Lower leg skin (tissue), 4 donors: ENCODE data around the gene MYH9. TPM values are rescaled to one million over a fixed set of nuclear protein-coding genes. Genes with fewer than 3 reads are reported as not detected.
"Not testable (repeated sequence)": the region's sequence is repeated elsewhere in the genome, so short reads cannot be mapped to it uniquely, and the experiment has no call there.

Source experiments
- DNase-seq, 2 donors: peaks; one replicate each; pipeline ENCODE4 v3.0.0-alpha.2; 2019; ENCODE audit warnings: low spot score in 2 of 2
- H3K4me3 ChIP-seq: fragments of 200-600 bp; sonication (generic); 2 replicates; pipeline ENCODE4 v1.5.1; 2017; ENCODE audit warnings: mild to moderate bottlenecking, low read depth; ENCODE audit not compliant: poor library complexity, severe bottlenecking
- POLR2A ChIP-seq, 2 donors: fragments of 450-650 bp; IDR thresholded peaks; one replicate each; pipeline ENCODE4 v1.6.1; 2016 to 2017; ENCODE audit warnings: antibody characterized with exemption in 2 of 2, mild to moderate bottlenecking in 1 of 2, moderate library complexity in 1 of 2
- WGBS, 2 donors: methylation state at CpG; one replicate each; pipeline ENCODE4 v1.1.5; 2018; 5-methylcytosine and 5-hydroxymethylcytosine counted together
- intact Hi-C: fragments of 100-400 bp; cut with DNase I; formaldehyde crosslinking; loops from one replicate; pipeline ENCODE4 v1.15.0; 2023; ENCODE audit warnings: low total_unique reads
- total RNA-seq, 4 donors: library from RNA; depleted of rRNA; stranded (reverse); fragments of >200 nt; gene quantifications; one replicate each; pipeline ENCODE4 v1.1.0, GENCODE V29; 2016
- TF ChIP-seq, protein P1 (sequence below), 3 donors: fragments of 450-650 bp; IDR thresholded peaks; one replicate each; pipeline ENCODE4 v1.5.1; 2016; ENCODE audit warnings: antibody characterized with exemption in 3 of 3, mild to moderate bottlenecking in 3 of 3, moderate library complexity in 2 of 3

MYH9 gene
- total RNA-seq, 4 donors from 2014 or later, result 258 to 335 (median 307) TPM

DNA sequence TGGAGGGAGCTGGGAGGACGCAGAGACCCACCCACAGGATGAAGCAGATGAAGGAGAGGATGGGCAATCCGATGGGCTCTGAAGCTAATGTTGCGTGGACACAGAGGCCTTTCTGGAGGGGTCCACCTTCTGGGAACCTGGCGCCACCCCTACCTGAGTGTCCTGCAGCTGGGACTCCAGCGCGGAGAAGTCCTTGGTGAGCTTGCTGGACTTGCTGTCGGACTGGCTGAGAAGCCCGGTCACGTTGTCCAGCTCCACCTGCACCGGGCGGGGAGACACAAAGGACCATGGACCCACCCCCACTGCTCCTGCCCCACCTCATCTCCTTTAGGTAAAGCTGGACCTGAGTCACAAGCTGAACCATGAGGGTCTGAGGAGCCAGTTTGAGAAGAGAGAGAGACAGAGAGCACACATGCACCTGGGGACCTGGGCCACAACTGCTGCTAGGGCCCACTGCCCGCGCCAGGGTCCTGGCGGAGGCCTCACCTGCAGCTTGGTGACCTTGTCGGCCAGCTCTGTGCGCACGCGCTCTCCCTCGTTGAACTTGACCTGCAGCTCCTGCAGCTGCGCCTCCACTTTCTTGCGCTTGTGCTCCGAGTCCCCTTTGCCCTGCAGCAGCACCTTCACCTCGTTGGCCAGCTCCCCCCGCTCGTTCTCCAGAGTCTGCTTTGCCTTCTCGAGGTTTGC is 94.0 kb downstream of the MYH9 start:
- intact Hi-C loops, result no loop called here
- no peak for DNase-seq
- 91% methylated on average over 26 of the region's 26 CpGs for WGBS, 2 donors
- TF ChIP-seq POLR2A (IDR thresholded peaks at IDR 0.05), result no peak
- TF ChIP-seq, protein P1, sequence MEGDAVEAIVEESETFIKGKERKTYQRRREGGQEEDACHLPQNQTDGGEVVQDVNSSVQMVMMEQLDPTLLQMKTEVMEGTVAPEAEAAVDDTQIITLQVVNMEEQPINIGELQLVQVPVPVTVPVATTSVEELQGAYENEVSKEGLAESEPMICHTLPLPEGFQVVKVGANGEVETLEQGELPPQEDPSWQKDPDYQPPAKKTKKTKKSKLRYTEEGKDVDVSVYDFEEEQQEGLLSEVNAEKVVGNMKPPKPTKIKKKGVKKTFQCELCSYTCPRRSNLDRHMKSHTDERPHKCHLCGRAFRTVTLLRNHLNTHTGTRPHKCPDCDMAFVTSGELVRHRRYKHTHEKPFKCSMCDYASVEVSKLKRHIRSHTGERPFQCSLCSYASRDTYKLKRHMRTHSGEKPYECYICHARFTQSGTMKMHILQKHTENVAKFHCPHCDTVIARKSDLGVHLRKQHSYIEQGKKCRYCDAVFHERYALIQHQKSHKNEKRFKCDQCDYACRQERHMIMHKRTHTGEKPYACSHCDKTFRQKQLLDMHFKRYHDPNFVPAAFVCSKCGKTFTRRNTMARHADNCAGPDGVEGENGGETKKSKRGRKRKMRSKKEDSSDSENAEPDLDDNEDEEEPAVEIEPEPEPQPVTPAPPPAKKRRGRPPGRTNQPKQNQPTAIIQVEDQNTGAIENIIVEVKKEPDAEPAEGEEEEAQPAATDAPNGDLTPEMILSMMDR (IDR thresholded peaks at IDR 0.05), result no peak
- H3K4me3 ChIP-seq, result no peak overlapping the region

DNA sequence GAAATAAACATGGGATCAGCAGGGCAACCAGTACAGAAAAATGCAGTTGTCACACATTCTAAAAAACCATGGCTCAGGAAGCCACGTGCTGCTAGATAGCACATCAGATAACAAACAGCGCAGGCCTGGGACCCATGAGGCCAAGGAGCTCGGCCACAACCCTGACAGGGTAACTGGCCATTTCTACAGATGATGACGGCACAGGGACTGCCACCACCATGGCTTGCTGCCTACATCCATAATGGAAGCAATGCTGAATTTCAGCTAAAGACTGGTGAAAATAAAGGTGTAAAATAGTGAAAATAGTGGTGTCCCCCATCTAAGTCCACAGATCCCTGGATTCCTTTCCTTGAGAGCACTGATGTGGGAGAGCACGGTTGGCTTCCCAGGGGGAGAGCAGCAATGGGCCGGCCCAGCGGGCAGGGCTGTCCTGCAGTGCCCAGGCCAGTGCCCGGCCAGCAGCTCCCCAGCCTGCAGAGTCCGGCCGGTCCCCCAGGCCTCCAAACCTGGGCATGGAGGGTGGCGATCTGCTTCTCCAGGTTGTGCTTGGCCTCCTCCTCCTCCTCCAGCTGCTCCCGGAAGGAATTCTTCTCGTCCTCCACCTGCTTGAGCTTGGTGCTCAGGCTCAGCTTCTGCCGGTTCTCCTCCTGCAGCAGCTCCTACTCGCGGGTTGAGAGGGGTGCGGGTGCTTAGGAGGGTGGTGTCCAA is 94.8 kb downstream of the MYH9 start:
- intact Hi-C loops, result no loop called here
- TF ChIP-seq, protein P1 (IDR thresholded peaks at IDR 0.05), result no peak
- no peak for TF ChIP-seq POLR2A (IDR thresholded peaks at IDR 0.05)
- DNase-seq, result no peak
- H3K4me3 ChIP-seq, result no peak overlapping the region
- WGBS, 2 donors, result 91 to 95% methylated on average over 17 of the region's 17 CpGs

DNA sequence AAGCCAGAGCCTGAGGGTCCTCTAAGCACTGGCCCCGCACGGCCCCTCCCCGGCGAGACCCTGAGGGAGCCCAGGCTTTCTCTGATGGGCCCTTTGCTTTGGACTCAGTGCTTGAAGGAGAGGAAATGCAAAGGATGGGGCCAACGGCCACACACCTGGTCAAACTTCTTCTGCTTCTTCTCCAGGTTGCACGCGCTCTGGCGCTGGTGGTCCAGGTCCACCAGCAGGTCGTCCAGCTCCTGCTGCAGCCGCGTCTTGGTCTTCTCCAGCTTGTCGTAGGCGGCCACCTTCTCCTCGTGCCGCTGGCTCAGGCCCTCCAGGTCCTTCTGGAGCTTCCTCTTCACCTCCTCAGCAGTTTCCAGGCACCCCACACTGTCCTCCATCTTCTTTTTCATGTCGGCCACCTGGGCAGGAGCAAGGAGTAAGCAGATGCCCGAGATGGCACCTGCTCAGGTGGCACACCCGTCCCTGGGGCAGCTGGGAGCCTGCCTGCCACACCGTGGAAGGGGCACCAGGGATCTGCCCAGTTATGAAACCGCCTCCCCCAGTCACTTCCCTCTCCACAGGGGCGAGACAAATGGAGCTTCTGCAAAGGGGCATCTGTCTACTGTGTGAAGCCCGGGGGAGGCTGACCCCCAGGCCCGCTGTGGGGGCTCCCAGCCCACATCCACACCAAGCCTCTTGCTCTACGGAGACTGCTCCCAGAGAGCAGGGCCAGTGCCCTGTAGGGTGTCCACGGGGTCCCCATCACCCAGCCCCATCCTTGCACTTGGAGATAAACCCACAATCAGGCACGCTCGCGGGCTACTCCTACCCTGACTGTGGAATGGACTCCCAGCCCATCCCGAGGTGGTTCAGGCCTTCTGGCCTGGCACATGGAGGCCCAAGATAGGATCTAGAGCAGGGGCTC is 95.7 kb downstream of the MYH9 start:
- no peak for DNase-seq
- no peak overlapping the region for H3K4me3 ChIP-seq
- no peak for TF ChIP-seq POLR2A (IDR thresholded peaks at IDR 0.05)
- TF ChIP-seq, protein P1 (IDR thresholded peaks at IDR 0.05), result no peak
- intact Hi-C loops, result no loop called here
- 85% methylated on average over 25 to 28 of the region's 29 CpGs for WGBS, 2 donors

DNA sequence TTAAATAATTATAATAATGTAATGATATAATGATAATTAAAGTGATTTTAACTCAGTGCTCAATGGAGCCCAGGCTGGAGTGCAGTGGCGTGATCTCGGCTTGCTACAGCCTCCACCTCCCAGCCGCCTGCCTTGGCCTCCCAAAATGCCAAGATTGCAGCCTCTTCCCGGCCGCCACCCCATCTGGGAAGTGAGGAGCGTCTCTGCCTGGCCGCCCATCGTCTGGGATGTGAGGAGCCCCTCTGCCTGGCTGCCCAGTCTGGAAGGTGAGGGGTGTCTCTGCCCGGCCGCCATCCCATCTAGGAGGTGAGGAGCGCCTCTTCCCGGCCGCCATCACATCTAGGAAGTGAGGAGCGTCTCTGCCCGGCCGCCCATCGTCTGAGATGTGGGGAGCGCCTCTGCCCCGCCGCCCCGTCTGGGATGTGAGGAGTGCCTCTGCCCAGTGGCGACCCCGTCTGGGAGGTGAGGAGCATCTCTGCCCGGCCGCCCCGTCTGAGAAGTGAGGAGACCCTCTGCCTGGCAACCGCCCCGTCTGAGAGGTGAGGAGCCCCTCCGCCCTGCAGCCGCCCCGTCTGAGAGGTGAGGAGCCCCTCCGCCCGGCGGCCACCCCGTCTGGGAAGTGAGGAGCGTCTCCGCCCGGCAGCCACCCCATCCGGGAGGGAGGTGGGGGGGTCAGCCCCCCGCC is 97.2 kb downstream of the MYH9 start:
- 94% methylated on average over 7 to 25 of the region's 40 CpGs for WGBS, 2 donors
- intact Hi-C loops, DNase-seq, H3K4me3 ChIP-seq: not testable (repeated sequence)

DNA sequence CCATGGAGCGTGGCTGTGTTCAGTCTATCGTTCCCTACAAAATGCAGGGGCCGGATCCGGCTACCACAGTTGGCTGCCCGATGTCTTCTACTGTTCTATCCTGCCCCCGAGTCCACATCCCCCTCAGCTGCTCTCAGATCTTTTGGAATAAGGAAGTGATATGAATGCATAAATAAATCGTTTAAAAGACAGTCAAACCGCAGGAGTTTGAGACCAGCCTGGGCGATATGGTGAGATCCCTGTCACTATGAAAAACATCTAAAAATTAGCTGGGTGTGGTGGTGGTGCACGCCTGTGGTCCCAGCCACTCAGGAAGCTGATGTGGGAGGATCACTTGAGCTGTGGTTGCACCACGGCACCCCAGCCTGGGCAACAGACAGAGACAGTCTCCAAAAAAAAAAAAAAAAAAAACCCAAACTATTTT is 97.8 kb downstream of the MYH9 start:
- not testable (repeated sequence) for H3K4me3 ChIP-seq, DNase-seq
- 82 to 85% methylated on average over 11 of the region's 11 CpGs for WGBS, 2 donors
- intact Hi-C loops, result loop anchor here (10.0 kb wide), 2 partner anchors 95 to 145 kb away; no protein-coding TSS in a partner anchor

DNA sequence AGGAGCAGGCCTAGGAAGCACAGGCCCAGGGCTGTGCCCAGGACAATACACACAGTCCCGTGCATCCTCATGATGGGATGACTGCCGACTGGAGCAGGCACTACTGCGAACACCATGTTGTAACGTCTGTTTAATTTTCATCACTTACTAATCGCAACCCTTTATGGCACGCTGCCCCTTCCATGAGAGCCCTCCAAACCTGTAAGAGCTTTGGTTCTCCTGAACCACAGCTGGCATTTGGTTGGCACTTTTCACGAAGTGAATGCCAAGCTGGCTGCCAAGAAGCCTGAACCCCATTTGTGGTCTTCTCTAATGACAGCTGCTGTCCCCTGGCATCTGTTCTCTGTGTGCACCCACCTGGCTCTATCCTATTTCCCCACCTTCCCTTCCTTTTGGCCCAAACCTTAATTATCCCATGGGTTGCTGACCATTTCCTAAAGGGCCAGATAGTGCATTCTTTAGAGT is 98.3 kb downstream of the MYH9 start:
- no peak overlapping the region for H3K4me3 ChIP-seq
- DNase-seq, result no peak
- intact Hi-C loops, result loop anchor here (10.0 kb wide), 2 partner anchors 95 to 145 kb away; no protein-coding TSS in a partner anchor
- TF ChIP-seq POLR2A (IDR thresholded peaks at IDR 0.05), result no peak
- WGBS, 2 donors, result 83 to 86% methylated on average over 7 of the region's 7 CpGs
